ENCODE measurements around the gene UBAP2. TPM values are rescaled to one million over a fixed set of nuclear protein-coding genes. Genes with fewer than 3 reads are reported as not detected.

The UBAP2 gene
- total and polyA plus RNA-seq, 2 donors (not counting 3 experiments of a cell fraction or from before 2014, with no cell fraction given) = 43.2 to 55.8 TPM

DNA sequence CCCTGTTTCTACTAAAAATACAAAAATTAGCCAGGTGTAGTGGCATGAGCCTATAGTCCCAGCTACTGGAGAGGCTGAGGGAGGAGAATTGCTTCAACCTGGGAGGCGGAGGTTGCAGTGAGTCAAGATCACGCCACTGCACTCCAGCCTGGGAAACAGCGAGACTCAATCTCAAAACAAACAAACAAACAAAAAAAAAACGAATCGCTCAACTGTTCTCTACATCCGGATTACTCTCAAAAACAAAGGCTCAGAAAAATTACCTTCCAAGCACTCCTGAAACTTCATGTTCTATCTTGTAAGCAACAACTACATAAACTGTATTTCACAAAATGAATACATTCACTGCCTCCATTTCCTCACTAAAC is 14.0 kb downstream of the UBAP2 start:
- H3K9ac ChIP-seq (replicated peaks; ENCODE audit: extremely low read depth, insufficient read depth, low read length) = no peak overlapping the region
- H4K20me1 ChIP-seq (replicated peaks; ENCODE audit: control insufficient read depth, extremely low read depth, insufficient read depth, low read length) = no peaks in the 10 kb centered on the region
- peaks cover 78% of the 10 kb centered on the region for H3K79me2 ChIP-seq (ENCODE audit: control insufficient read depth, insufficient read depth, low read length)
- H3K4me3 ChIP-seq (replicated peaks in 1 of 3; ENCODE audit: insufficient read depth in 1 of 3, low read depth in 1 of 3, low read length in 3 of 3) = no peak overlapping the region
- H3K4me2 ChIP-seq (ENCODE audit: insufficient read depth, low read length) = no peak overlapping the region
- no peak overlapping the region for H2AFZ ChIP-seq (ENCODE audit: low read depth, low read length)
- ChIA-PET POLR2A (no interaction called here), CTCF (no interaction called here)
- no peak overlapping the region for H3K27ac ChIP-seq (ENCODE audit: insufficient read depth, low read depth, low read length)
- H3K27me3 ChIP-seq (ENCODE audit: control insufficient read depth in 2 of 2, insufficient read depth in 2 of 2, low read length in 2 of 2) = no peaks in the 10 kb centered on the region
- DNase-seq (ENCODE audit: low read depth, low spot score) (no peak), FAIRE-seq (peak; percentile 26)
- dilution Hi-C loops (cut with MboI; ENCODE audit: extremely low pct_ligation_motif_present, low sequenced_read_pairs) = no loop called here
- H3K36me3 ChIP-seq (ENCODE audit: control insufficient read depth in 2 of 2, extremely low read depth in 1 of 2, insufficient read depth in 2 of 2, low read length in 2 of 2) = no peaks in the 10 kb centered on the region
- H3K9me1 ChIP-seq (replicated peaks; ENCODE audit: control insufficient read depth, extremely low read depth, insufficient read depth, low read length) = no peaks in the 10 kb centered on the region
- intact Hi-C loops (cut with micrococcal nuclease) = no loop called here
- H3K9me3 ChIP-seq (replicated peaks; ENCODE audit: control insufficient read depth, insufficient read depth, low read length) = no peaks in the 10 kb centered on the region
- TF ChIP-seq JUN (IDR thresholded peaks at IDR 0.05; ENCODE audit: borderline replicate concordance, insufficient read depth, insufficient read length, low read depth) = no peak
- TF ChIP-seq GATA2 (IDR thresholded peaks at IDR 0.05; ENCODE audit: insufficient read depth, insufficient read length, low read depth, low read length) = no peak
- no peak for TF ChIP-seq MYC (IDR thresholded peaks at IDR 0.05; ENCODE audit: low read depth, low read length)
- no peak for TF ChIP-seq POLR2AphosphoS5 (IDR thresholded peaks at IDR 0.05; ENCODE audit: insufficient read depth, low read depth, low read length)
- no peak for TF ChIP-seq EZH2 (IDR thresholded peaks at IDR 0.05; ENCODE audit: borderline replicate concordance, low read depth, low read length, severe bottlenecking)
- TF ChIP-seq CTCF (IDR thresholded peaks at IDR 0.05; ENCODE audit: extremely low read depth in 1 of 2, insufficient read depth in 1 of 2, low read depth in 1 of 2, low read length in 2 of 2) = no peak
- TF ChIP-seq, protein P1, sequence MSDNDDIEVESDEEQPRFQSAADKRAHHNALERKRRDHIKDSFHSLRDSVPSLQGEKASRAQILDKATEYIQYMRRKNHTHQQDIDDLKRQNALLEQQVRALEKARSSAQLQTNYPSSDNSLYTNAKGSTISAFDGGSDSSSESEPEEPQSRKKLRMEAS (IDR thresholded peaks at IDR 0.05; ENCODE audit: insufficient read depth, insufficient read length) = no peak
- no peak for TF ChIP-seq FOS (IDR thresholded peaks at IDR 0.05; ENCODE audit: borderline replicate concordance, insufficient read depth, low read length)
- TF ChIP-seq POLR2A (IDR thresholded peaks at IDR 0.05; ENCODE audit: low read depth, low read length) = no peak
- H3K4me1 ChIP-seq (ENCODE audit: control insufficient read depth, extremely low read depth, insufficient read depth, low read length) = no peaks in the 10 kb centered on the region
- no TSS peak for BruUV-seq (replicated peaks)

All from endothelial cell of umbilical vein (primary cell).